Fibroblast of the conjunctiva (primary cell): Measurements from ENCODE around the gene KLHL35.
"Not testable (repeated sequence)": the region's sequence is repeated elsewhere in the genome, so short reads cannot be mapped to it uniquely, and the experiment has no call there.

ENCODE experiments used
- DNase-seq: peaks from one replicate; pipeline ENCODE4 v3.0.0-alpha.2; 2010; ENCODE audit warnings: low read depth

KLHL35 gene

GRCh38 chr11:75388386-75389275 lies 44.4 kb downstream of the KLHL35 start:
- peak; percentile 77 for DNase-seq

GRCh38 chr11:75387736-75388294 lies 45.2 kb downstream of the KLHL35 start:
- no peak for DNase-seq

GRCh38 chr11:75386942-75387630 lies 45.9 kb downstream of the KLHL35 start:
- DNase-seq, result no peak

- peak; percentile 32 for DNase-seq
Measured at GRCh38 chr11:75384438-75385080, 48.4 kb downstream of the KLHL35 start.

- DNase-seq, result no peak
Measured at GRCh38 chr11:75383246-75383645, 49.8 kb downstream of the KLHL35 start.

- no peak for DNase-seq
Measured at GRCh38 chr11:75380716-75381420, 52.1 kb downstream of the KLHL35 start.

- DNase-seq, result no peak
Measured at GRCh38 chr11:75380245-75380644, 52.8 kb downstream of the KLHL35 start.

- DNase-seq, result not testable (repeated sequence)
Measured at GRCh38 chr11:75378776-75379175, 54.2 kb downstream of the KLHL35 start.

- no peak for DNase-seq
Measured at GRCh38 chr11:75376175-75376574, 56.8 kb downstream of the KLHL35 start.

- no peak for DNase-seq
Measured at GRCh38 chr11:75375626-75376025, 57.4 kb downstream of the KLHL35 start.

GRCh38 chr11:75374646-75375045 lies 58.4 kb downstream of the KLHL35 start:
- no peak for DNase-seq

GRCh38 chr11:75373201-75373600 lies 59.8 kb downstream of the KLHL35 start:
- DNase-seq, result no peak
